HepG2 (cell line): Measurements from ENCODE around the gene ELP4. TPM values are rescaled to one million over a fixed set of nuclear protein-coding genes. Genes with fewer than 3 reads are reported as not detected.
A peak's percentile ranks its signal among the peaks of the same experiment; 100 is the strongest.

Experiments
- ATF6 ChIP-seq: sonication (generic); formaldehyde crosslinking; conservative IDR thresholded peaks from 2 replicates; pipeline ENCODE4 v1.4.0; 2020; ENCODE audit warnings: missing genetic modification reagents
- ATF7-NPFF ChIP-seq: sonication (generic); formaldehyde crosslinking; IDR thresholded peaks from 2 replicates; pipeline ENCODE4 v1.8.1; 2023; ENCODE audit warnings: mild to moderate bottlenecking, low read depth, missing genetic modification reagents, moderate library complexity
- CCDC6 ChIP-seq: sonication (generic); formaldehyde crosslinking; IDR thresholded peaks from 2 replicates; pipeline ENCODE4 v1.8.1; 2022; ENCODE audit warnings: mild to moderate bottlenecking, missing genetic modification reagents, moderate library complexity
- ELF4 ChIP-seq: sonication (generic); formaldehyde crosslinking; IDR thresholded peaks from 2 replicates; pipeline ENCODE4 v1.5.0; 2020; ENCODE audit warnings: missing genetic modification reagents, mild to moderate bottlenecking, moderate library complexity, borderline replicate concordance
- KLF15 ChIP-seq: sonication (generic); formaldehyde crosslinking; IDR thresholded peaks from 2 replicates; pipeline ENCODE4 v1.8.1; 2023; ENCODE audit warnings: borderline replicate concordance, mild to moderate bottlenecking, inconsistent platforms, missing genetic modification reagents, mixed read lengths
- MXD4 ChIP-seq: IDR thresholded peaks from 2 replicates; pipeline ENCODE4 v1.6.1; 2016; ENCODE audit warnings: mild to moderate bottlenecking, missing biosample characterization, missing genetic modification reagents
- NAIF1 ChIP-seq: sonication (generic); formaldehyde crosslinking; IDR thresholded peaks from 2 replicates; pipeline ENCODE4 v1.5.0; 2020; ENCODE audit warnings: mild to moderate bottlenecking, missing genetic modification reagents, borderline replicate concordance
- NRL ChIP-seq: sonication (generic); formaldehyde crosslinking; IDR thresholded peaks from 2 replicates; pipeline ENCODE4 v1.5.0; 2020; ENCODE audit warnings: missing genetic modification reagents, mild to moderate bottlenecking, moderate library complexity, borderline replicate concordance
- PAWR ChIP-seq: sonication (generic); formaldehyde crosslinking; IDR thresholded peaks from 2 replicates; pipeline ENCODE4 v1.4.0; 2020; ENCODE audit warnings: missing genetic modification reagents, mild to moderate bottlenecking, borderline replicate concordance
- PCBP2 ChIP-seq: fragments of 200-400 bp; formaldehyde crosslinking; optimal IDR thresholded peaks from 2 replicates; pipeline ENCODE3; 2018; ENCODE audit warnings: low read length, low read depth; ENCODE audit not compliant: poor library complexity, severe bottlenecking
- PLRG1 ChIP-seq: fragments of 450-650 bp; conservative IDR thresholded peaks from 2 replicates; pipeline ENCODE4 v1.6.1; 2016
- POLR2G ChIP-seq: fragments of 200-400 bp; formaldehyde crosslinking; IDR thresholded peaks from 2 replicates; pipeline ENCODE4 v1.6.1; 2018; ENCODE audit warnings: mild to moderate bottlenecking, low read depth, low read length, moderate library complexity
- ZBTB25 ChIP-seq: IDR thresholded peaks from 2 replicates; pipeline ENCODE4 v1.6.1; 2018; ENCODE audit warnings: missing genetic modification reagents
- ZFP37 ChIP-seq: sonication (generic); formaldehyde crosslinking; IDR thresholded peaks from 2 replicates; pipeline ENCODE4 v1.4.0; 2020; ENCODE audit warnings: missing genetic modification reagents, borderline replicate concordance
- ZMYM4 ChIP-seq: sonication (generic); formaldehyde crosslinking; IDR thresholded peaks from 2 replicates; pipeline ENCODE4 v1.8.1; 2023; ENCODE audit warnings: mild to moderate bottlenecking, missing genetic modification reagents
- ZNF10 ChIP-seq: sonication (generic); formaldehyde crosslinking; IDR thresholded peaks from 2 replicates; pipeline ENCODE4 v1.4.0; 2020; ENCODE audit warnings: mild to moderate bottlenecking, low read depth, missing genetic modification reagents, borderline replicate concordance
- ZNF234 ChIP-seq: sonication (generic); formaldehyde crosslinking; conservative IDR thresholded peaks from 2 replicates; pipeline ENCODE4 v1.5.1; 2020; ENCODE audit warnings: mild to moderate bottlenecking, missing genetic modification reagents
- ZNF317 ChIP-seq: sonication (generic); formaldehyde crosslinking; IDR thresholded peaks from 2 replicates; pipeline ENCODE4 v1.5.0; 2020; ENCODE audit warnings: mild to moderate bottlenecking, missing genetic modification reagents
- ZNF343 ChIP-seq: sonication (generic); formaldehyde crosslinking; IDR thresholded peaks from 2 replicates; pipeline ENCODE4 v1.4.0; 2020; ENCODE audit warnings: mild to moderate bottlenecking, missing genetic modification reagents
- ZNF572 ChIP-seq: sonication (generic); formaldehyde crosslinking; IDR thresholded peaks from 2 replicates; pipeline ENCODE4 v1.5.1; 2020; ENCODE audit warnings: mild to moderate bottlenecking, missing genetic modification reagents
- ZSCAN12 ChIP-seq: sonication (generic); formaldehyde crosslinking; IDR thresholded peaks from 2 replicates; pipeline ENCODE4 v1.9.0; 2021; ENCODE audit warnings: mild to moderate bottlenecking, missing genetic modification reagents
- ZSCAN9 ChIP-seq: IDR thresholded peaks from 2 replicates; pipeline ENCODE4 v1.6.1; 2016; ENCODE audit warnings: borderline replicate concordance
- polyA plus RNA-seq, 8 experiments: library from polyadenylated mRNA; depleted of rRNA in 3 of 8; stranded (reverse) in 7 of 8; unstranded in 1 of 8; fragments of >200 nt; fragmentation: Illumina TruSeq in 4 of 8; extraction: Trizol in 4 of 8; gene quantifications; 2 replicates each; pipeline versions ENCODE4 v1.2.1 to v1.2.3, GENCODE V29; 2011 to 2016; ENCODE audit warnings: low read depth in 4 of 8, missing spikeins in 1 of 8, mixed read lengths in 1 of 8; ENCODE audit not compliant: insufficient read depth in 1 of 8
- total RNA-seq, 5 experiments: library from RNA; depleted of rRNA; stranded (reverse); fragments of >200 nt; fragmentation: Illumina TruSeq; extraction: Trizol; gene quantifications; 2 replicates each; pipeline ENCODE4 v1.2.3, GENCODE V29; 2016; ENCODE audit warnings: low read depth in 1 of 5
- TF ChIP-seq, protein P1 (sequence below): sonication (generic); formaldehyde crosslinking; conservative IDR thresholded peaks from 2 replicates; pipeline ENCODE4 v1.5.0; 2020; ENCODE audit warnings: missing genetic modification reagents

Gene ELP4
- total and polyA plus RNA-seq, 2 of the 13 experiments (the other 11 are each of a cell fraction or from before 2014, with no cell fraction given), result 12.8 to 19.1 TPM

GRCh38 chr11:31809857-31810778, 300.6 kb downstream of the ELP4 start (continued):
- no peak for TF ChIP-seq ATF6 (CRISPR knock-in tag)
- no peak for TF ChIP-seq CCDC6 (CRISPR knock-in tag)
- TF ChIP-seq ZNF234 (CRISPR knock-in tag), result no peak
- TF ChIP-seq ZMYM4 (CRISPR knock-in tag), result no peak
- TF ChIP-seq ATF7-NPFF (CRISPR knock-in tag), result peak; percentile 64; the same call in 1 of the 2 replicates
- TF ChIP-seq PLRG1, result no peak
- TF ChIP-seq PCBP2, result no peak
- TF ChIP-seq ZNF10 (CRISPR knock-in tag), result no peak
- TF ChIP-seq NRL, result 0 out of 2 replicates have a peak, but pooled peaks have one; percentile 21
- TF ChIP-seq ZNF317, result no peak
- TF ChIP-seq KLF15 (CRISPR knock-in tag), result no peak
- no peak for TF ChIP-seq PAWR (CRISPR knock-in tag)
- no peak for TF ChIP-seq MXD4
- no peak for TF ChIP-seq ZBTB25 (CRISPR knock-in tag)
- no peak for TF ChIP-seq POLR2G
- TF ChIP-seq ZFP37 (CRISPR knock-in tag), result no peak
- TF ChIP-seq NAIF1, result no peak
- no peak for TF ChIP-seq ZSCAN9 (CRISPR knock-in tag)
- TF ChIP-seq, protein P1, sequence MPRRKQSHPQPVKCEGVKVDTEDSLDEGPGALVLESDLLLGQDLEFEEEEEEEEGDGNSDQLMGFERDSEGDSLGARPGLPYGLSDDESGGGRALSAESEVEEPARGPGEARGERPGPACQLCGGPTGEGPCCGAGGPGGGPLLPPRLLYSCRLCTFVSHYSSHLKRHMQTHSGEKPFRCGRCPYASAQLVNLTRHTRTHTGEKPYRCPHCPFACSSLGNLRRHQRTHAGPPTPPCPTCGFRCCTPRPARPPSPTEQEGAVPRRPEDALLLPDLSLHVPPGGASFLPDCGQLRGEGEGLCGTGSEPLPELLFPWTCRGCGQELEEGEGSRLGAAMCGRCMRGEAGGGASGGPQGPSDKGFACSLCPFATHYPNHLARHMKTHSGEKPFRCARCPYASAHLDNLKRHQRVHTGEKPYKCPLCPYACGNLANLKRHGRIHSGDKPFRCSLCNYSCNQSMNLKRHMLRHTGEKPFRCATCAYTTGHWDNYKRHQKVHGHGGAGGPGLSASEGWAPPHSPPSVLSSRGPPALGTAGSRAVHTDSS (CRISPR knock-in tag), result no peak
- TF ChIP-seq ELF4 (CRISPR knock-in tag), result no peak
- no peak for TF ChIP-seq ZNF343
- TF ChIP-seq ZNF572 (CRISPR knock-in tag), result no peak
- TF ChIP-seq ZSCAN12 (CRISPR knock-in tag), result no peak
